GM12801 (cell line): ENCODE data around the gene PCBP4.

Experiments
- CTCF ChIP-seq: IDR thresholded peaks from one replicate; pipeline ENCODE4 v1.5.1; 2011; ENCODE audit warnings: control low read depth; ENCODE audit not compliant: insufficient read length; ENCODE audit errors: extremely low read depth

Gene PCBP4

GRCh38 chr3:51932471-51933370 is 34.5 kb downstream of the PCBP4 start:
- no peak for TF ChIP-seq CTCF

- TF ChIP-seq CTCF, result no peak
Measured at GRCh38 chr3:51931756-51932155, 35.5 kb downstream of the PCBP4 start.

- no peak for TF ChIP-seq CTCF
Measured at GRCh38 chr3:51930439-51930838, 36.8 kb downstream of the PCBP4 start.

- TF ChIP-seq CTCF, result no peak
Measured at GRCh38 chr3:51929420-51930003, 37.7 kb downstream of the PCBP4 start.

- no peak for TF ChIP-seq CTCF
Measured at GRCh38 chr3:51928438-51928837, 38.8 kb downstream of the PCBP4 start.

GRCh38 chr3:51927061-51927977 is 39.9 kb downstream of the PCBP4 start:
- no peak for TF ChIP-seq CTCF

- no peak for TF ChIP-seq CTCF
Measured at GRCh38 chr3:51921081-51921578, 46.1 kb downstream of the PCBP4 start.
